ENCODE results near the gene HNRNPH3. TPM values are rescaled to one million over a fixed set of nuclear protein-coding genes. Genes with fewer than 3 reads are reported as not detected.

The HNRNPH3 gene
- total and polyA plus RNA-seq, 3 donors from 2014 or later = 87.9 to 220 (median 103) TPM

- intact Hi-C loops (cut with DNase I; ENCODE audit: low total_unique reads) = no loop called here
- peak overlapping the region in 1 of 2 donors; percentile 21 for H3K27ac ChIP-seq
- no peaks in the 10 kb centered on the region for H3K27me3 ChIP-seq
- H3K9me3 ChIP-seq = no peaks in the 10 kb centered on the region
- no peak for TF ChIP-seq CTCF (IDR thresholded peaks at IDR 0.05)
- TF ChIP-seq POLR2A (IDR thresholded peaks at IDR 0.05) = no peak
- DNase-seq = no peak
- peaks cover 33% of the 10 kb centered on the region for H3K4me1 ChIP-seq
- H3K36me3 ChIP-seq (ENCODE audit: low read depth, missing control alignments) = peaks cover 4% of the 10 kb centered on the region
- peak overlapping the region in 1 of 2 donors; percentile 85 for H3K4me3 ChIP-seq
- 2 to 5% methylated on average over 8 of the region's 8 CpGs for WGBS, 2 donors
These were observed 3.0 kb downstream of the HNRNPH3 start for GRCh38 chr10:68334672-68335467.

GRCh38 chr10:68336754-68337351 is 5.0 kb downstream of the HNRNPH3 start:
- Histone ChIP-seq H3K9me3 (no peaks in the 10 kb centered on the region), H3K4me1 (peaks cover 26% of the 10 kb centered on the region), H3K4me3 (no peak overlapping the region), H3K36me3 (ENCODE audit: low read depth, missing control alignments) (peaks cover 5% of the 10 kb centered on the region), H3K27ac (peak overlapping the region in 1 of 2 donors; percentile 2), H3K27me3 (no peaks in the 10 kb centered on the region)
- 61 to 62% methylated on average over 7 of the region's 7 CpGs for WGBS, 2 donors
- TF ChIP-seq POLR2A (IDR thresholded peaks at IDR 0.05) = no peak
- TF ChIP-seq CTCF (IDR thresholded peaks at IDR 0.05) = no peak
- DNase-seq = no peak
- intact Hi-C loops (cut with DNase I; ENCODE audit: low total_unique reads) = no loop called here

- DNase-seq = no peak
- Histone ChIP-seq H3K4me1 (peaks cover 24% of the 10 kb centered on the region), H3K27me3 (no peaks in the 10 kb centered on the region), H3K9me3 (no peaks in the 10 kb centered on the region), H3K27ac (no peak overlapping the region), H3K4me3 (no peak overlapping the region), H3K36me3 (ENCODE audit: low read depth, missing control alignments) (peaks cover 5% of the 10 kb centered on the region)
- TF ChIP-seq POLR2A (IDR thresholded peaks at IDR 0.05) (no peak), CTCF (IDR thresholded peaks at IDR 0.05) (no peak)
- 84 to 91% methylated on average over 8 of the region's 8 CpGs for WGBS, 2 donors
- intact Hi-C loops (cut with DNase I; ENCODE audit: low total_unique reads) = no loop called here
These were observed 8.7 kb downstream of the HNRNPH3 start for GRCh38 chr10:68340358-68341080.

GRCh38 chr10:68342909-68343516 is 11.1 kb downstream of the HNRNPH3 start:
- no peak for TF ChIP-seq CTCF (IDR thresholded peaks at IDR 0.05)
- no peak for TF ChIP-seq POLR2A (IDR thresholded peaks at IDR 0.05)
- Histone ChIP-seq H3K36me3 (ENCODE audit: low read depth, missing control alignments) (peaks cover 5% of the 10 kb centered on the region), H3K9me3 (no peaks in the 10 kb centered on the region), H3K27me3 (no peaks in the 10 kb centered on the region), H3K4me3 (no peak overlapping the region), H3K4me1 (no peaks in the 10 kb centered on the region), H3K27ac (no peak overlapping the region)
- WGBS, 2 donors = 86 to 89% methylated on average over 3 of the region's 3 CpGs
- intact Hi-C loops (cut with DNase I; ENCODE audit: low total_unique reads) = no loop called here
- no peak for DNase-seq

Measured in testis (tissue), 3 donors.